ENCODE data around the gene RABAC1. TPM values are rescaled to one million over a fixed set of nuclear protein-coding genes. Genes with fewer than 3 reads are reported as not detected.

RABAC1 gene
- total and polyA plus RNA-seq, 2 experiments from 2014 or later: 405 to 470 TPM

DNA sequence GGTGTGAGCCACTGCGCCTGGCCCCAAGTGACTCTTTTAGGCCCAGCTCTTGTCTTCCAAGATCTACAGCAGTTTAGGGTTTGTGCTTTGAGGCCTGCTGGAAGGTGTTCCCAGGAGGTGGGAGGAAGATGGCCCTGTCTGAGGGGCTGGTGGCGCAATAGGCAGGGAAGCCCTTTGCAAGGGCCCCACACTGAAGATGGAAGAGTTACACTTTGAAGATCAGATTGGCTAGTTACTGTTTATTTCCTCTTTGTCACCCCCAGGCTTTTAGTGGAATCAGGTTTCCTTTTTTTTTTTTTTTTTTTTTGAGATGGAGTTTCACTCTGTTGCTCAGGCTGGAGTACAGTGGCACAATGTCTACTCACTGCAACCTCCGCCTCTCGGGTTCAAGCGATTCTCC lies 1.9 kb upstream of the RABAC1 start:
- no peak overlapping the region for H3K4me3 ChIP-seq
- H3K36me3 ChIP-seq (ENCODE audit: low read depth): 0 out of 2 replicates have a peak, but pooled peaks cover 3% of the 10 kb centered on the region
- no peak overlapping the region for H3K9ac ChIP-seq
- no peaks in the 10 kb centered on the region for H3K9me3 ChIP-seq (ENCODE audit: low read depth)
- no peak overlapping the region for H2AFZ ChIP-seq
- no peak overlapping the region for H3K27ac ChIP-seq
- WGBS, 2 experiments (ENCODE audit: low coverage in 1 of 2, low lambda C conversion rate in 2 of 2, missing lambda C conversion rate in 2 of 2): 87 to 93% methylated on average over 5 of the region's 5 CpGs
- H4K20me1 ChIP-seq (ENCODE audit: insufficient read depth): no peaks in the 10 kb centered on the region
- H3K79me2 ChIP-seq (ENCODE audit: insufficient read depth): peaks cover 10% of the 10 kb centered on the region
- DNase-seq: no peak
- peaks cover 5% of the 10 kb centered on the region; the same call in 1 of the 2 replicates for H3K4me1 ChIP-seq (ENCODE audit: insufficient read depth)
- no peaks in the 10 kb centered on the region for H3K9me2 ChIP-seq (ENCODE audit: insufficient read depth)
- H3F3A ChIP-seq (ENCODE audit: insufficient read depth): no peaks in the 10 kb centered on the region
- TF ChIP-seq EZH2phosphoT487 (IDR thresholded peaks at IDR 0.05; ENCODE audit: insufficient read depth, low read depth) (no peak), EZH2 (IDR thresholded peaks at IDR 0.05; ENCODE audit: insufficient read depth, poor library complexity, severe bottlenecking) (no peak)
- in situ Hi-C loops (cut with MboI): no loop called here
- no peak overlapping the region for H3K4me2 ChIP-seq (ENCODE audit: unreplicated experiment)
- H3K27me3 ChIP-seq (replicated peaks; ENCODE audit: insufficient read depth): no peaks in the 10 kb centered on the region

DNA sequence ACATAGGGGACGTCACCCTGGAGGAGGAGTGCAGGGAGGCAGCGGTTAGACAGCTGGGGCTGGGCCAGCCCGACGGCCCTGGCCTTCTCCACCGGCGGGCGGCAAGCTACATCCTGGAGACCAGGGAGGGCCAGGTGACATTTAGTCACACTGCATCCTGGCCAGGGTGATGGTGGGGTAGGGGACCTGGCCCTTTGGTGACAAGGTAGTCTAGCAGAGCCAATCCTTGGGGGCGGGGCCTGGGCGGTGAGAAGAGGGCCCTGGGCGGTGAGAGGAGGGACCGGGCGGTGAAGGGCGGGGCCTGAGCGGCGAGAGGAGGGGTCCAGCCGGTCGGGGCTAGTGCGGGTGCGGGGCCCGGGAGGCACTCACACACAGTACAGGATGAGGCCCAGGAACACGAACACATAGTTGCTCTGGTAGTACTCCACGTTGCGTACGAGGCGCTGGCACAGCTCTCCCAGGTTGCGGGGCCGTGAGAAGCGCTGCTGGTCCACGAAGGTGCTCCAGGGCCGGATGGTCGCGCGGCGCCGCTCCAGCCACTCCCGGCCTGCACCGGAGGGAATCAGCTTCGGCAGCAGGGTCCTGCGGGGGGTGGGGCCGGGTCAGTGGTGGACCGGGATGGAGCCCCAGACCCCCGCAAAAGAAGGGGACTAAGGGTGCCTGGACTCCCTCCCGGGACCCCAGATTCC lies 610 bp downstream of the RABAC1 start:
- no peaks in the 10 kb centered on the region for H4K20me1 ChIP-seq (ENCODE audit: insufficient read depth)
- no peak for TF ChIP-seq EZH2phosphoT487 (IDR thresholded peaks at IDR 0.05; ENCODE audit: insufficient read depth, low read depth)
- TF ChIP-seq EZH2 (IDR thresholded peaks at IDR 0.05; ENCODE audit: insufficient read depth, poor library complexity, severe bottlenecking): no peak
- no peaks in the 10 kb centered on the region for H3K27me3 ChIP-seq (replicated peaks; ENCODE audit: insufficient read depth)
- WGBS, 2 experiments (ENCODE audit: low coverage in 1 of 2, low lambda C conversion rate in 2 of 2, missing lambda C conversion rate in 2 of 2): 2 to 3% methylated on average over 24 to 30 of the region's 43 CpGs
- peaks cover 5% of the 10 kb centered on the region; the same call in 1 of the 2 replicates for H3K4me1 ChIP-seq (ENCODE audit: insufficient read depth)
- peak overlapping the region; percentile 100 for H3K9ac ChIP-seq
- in situ Hi-C loops (cut with MboI): no loop called here
- H3K4me2 ChIP-seq (ENCODE audit: unreplicated experiment): peak overlapping the region; percentile 83
- peak; percentile 92 for DNase-seq
- H3K79me2 ChIP-seq (ENCODE audit: insufficient read depth): peaks cover 10% of the 10 kb centered on the region
- H2AFZ ChIP-seq: peak overlapping the region; percentile 86
- H3K9me3 ChIP-seq (ENCODE audit: low read depth): no peaks in the 10 kb centered on the region
- no peaks in the 10 kb centered on the region for H3K9me2 ChIP-seq (ENCODE audit: insufficient read depth)
- peak overlapping the region; percentile 94 for H3K4me3 ChIP-seq
- H3K27ac ChIP-seq: peak overlapping the region; percentile 93
- H3K36me3 ChIP-seq (ENCODE audit: low read depth): 0 out of 2 replicates have a peak, but pooled peaks cover 3% of the 10 kb centered on the region
- H3F3A ChIP-seq (ENCODE audit: insufficient read depth): no peaks in the 10 kb centered on the region

DNA sequence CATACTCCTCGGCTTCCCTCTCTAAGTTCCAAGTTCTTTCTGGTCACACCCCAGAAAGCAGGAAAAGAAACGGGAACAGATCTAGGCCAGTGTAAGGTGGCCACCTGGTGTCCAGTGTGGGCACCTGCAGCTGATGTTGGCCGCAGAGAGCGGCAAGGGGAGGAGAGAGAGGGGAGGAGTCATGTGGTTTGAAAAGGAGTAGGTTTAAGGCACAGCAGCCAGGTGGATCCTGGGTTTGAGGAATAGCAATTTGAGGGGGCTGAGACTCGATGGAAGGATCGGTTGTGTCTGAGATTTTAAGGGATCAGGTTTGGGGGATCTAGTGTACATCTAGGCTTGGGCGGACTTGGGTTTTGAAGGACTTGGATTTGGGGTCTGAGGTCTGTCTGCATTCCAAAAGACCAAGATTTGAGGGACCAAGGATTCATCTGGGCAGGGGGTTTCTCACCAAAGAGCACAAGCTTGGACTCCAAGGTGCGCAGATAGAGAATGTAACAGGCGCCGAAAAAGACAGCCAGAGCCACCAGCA lies 1.2 kb downstream of the RABAC1 start:
- in situ Hi-C loops (cut with MboI): no loop called here
- peak overlapping the region; percentile 93 for H3K27ac ChIP-seq
- peaks cover 10% of the 10 kb centered on the region for H3K79me2 ChIP-seq (ENCODE audit: insufficient read depth)
- H3K4me3 ChIP-seq: peak overlapping the region; percentile 94
- H3K4me2 ChIP-seq (ENCODE audit: unreplicated experiment): peak overlapping the region; percentile 83
- H2AFZ ChIP-seq: 0 out of 2 replicates have a peak overlapping the region, but pooled peaks have one; percentile 86
- 0 out of 2 replicates have a peak, but pooled peaks cover 3% of the 10 kb centered on the region for H3K36me3 ChIP-seq (ENCODE audit: low read depth)
- WGBS, 2 experiments (ENCODE audit: low coverage in 1 of 2, low lambda C conversion rate in 2 of 2, missing lambda C conversion rate in 2 of 2): 19 to 22% methylated on average over 10 of the region's 10 CpGs
- H4K20me1 ChIP-seq (ENCODE audit: insufficient read depth): no peaks in the 10 kb centered on the region
- no peaks in the 10 kb centered on the region for H3K27me3 ChIP-seq (replicated peaks; ENCODE audit: insufficient read depth)
- no peaks in the 10 kb centered on the region for H3K9me2 ChIP-seq (ENCODE audit: insufficient read depth)
- no peaks in the 10 kb centered on the region for H3F3A ChIP-seq (ENCODE audit: insufficient read depth)
- DNase-seq: peak; percentile 90
- no peaks in the 10 kb centered on the region for H3K9me3 ChIP-seq (ENCODE audit: low read depth)
- H3K9ac ChIP-seq: peak overlapping the region; percentile 100
- peaks cover 5% of the 10 kb centered on the region; the same call in 1 of the 2 replicates for H3K4me1 ChIP-seq (ENCODE audit: insufficient read depth)
- TF ChIP-seq EZH2 (IDR thresholded peaks at IDR 0.05; ENCODE audit: insufficient read depth, poor library complexity, severe bottlenecking) (no peak), EZH2phosphoT487 (IDR thresholded peaks at IDR 0.05; ENCODE audit: insufficient read depth, low read depth) (no peak)

DNA sequence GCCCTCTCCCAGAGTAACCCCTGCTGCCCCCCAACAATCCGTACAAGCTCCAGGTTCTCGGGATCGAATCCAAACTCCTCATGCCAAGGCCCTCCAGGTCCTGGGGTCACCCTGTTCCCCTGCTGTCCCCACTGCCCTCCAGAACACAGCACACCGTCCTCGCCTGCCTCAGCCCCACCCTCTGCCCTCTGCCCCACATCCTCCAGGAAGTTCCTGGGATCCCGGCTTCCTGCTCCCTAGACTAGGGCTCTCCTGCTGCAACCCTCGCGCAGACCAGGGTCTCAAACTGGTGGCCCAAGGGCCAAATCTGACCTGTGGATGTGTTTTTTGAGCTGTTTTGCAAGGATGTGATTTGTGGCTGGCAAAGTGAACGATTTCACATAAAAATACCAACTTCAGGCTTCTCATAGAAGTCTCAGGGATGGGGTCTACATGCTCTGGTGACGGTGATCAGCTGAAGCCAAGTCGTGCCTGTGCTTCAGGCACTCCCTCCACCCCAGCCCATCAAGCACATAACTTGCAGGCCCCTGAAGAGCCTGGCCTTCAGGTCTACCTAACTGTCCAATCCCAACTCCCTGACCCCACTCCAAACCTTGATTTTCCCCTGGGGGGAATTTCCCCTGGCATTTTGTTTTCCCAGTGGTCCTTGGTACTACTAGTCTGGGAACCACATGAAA lies 1.8 kb downstream of the RABAC1 start:
- Histone ChIP-seq H3K4me3 (peak overlapping the region; percentile 94), H3F3A (ENCODE audit: insufficient read depth) (no peaks in the 10 kb centered on the region), H3K9ac (peak overlapping the region; percentile 100), H3K79me2 (ENCODE audit: insufficient read depth) (peaks cover 10% of the 10 kb centered on the region), H2AFZ (no peak overlapping the region), H4K20me1 (ENCODE audit: insufficient read depth) (no peaks in the 10 kb centered on the region), H3K9me3 (ENCODE audit: low read depth) (no peaks in the 10 kb centered on the region), H3K4me2 (ENCODE audit: unreplicated experiment) (peak overlapping the region; percentile 83), H3K36me3 (ENCODE audit: low read depth) (0 out of 2 replicates have a peak, but pooled peaks cover 3% of the 10 kb centered on the region), H3K4me1 (ENCODE audit: insufficient read depth) (peaks cover 5% of the 10 kb centered on the region; the same call in 1 of the 2 replicates), H3K27ac (no peak overlapping the region), H3K9me2 (ENCODE audit: insufficient read depth) (no peaks in the 10 kb centered on the region), H3K27me3 (replicated peaks; ENCODE audit: insufficient read depth) (no peaks in the 10 kb centered on the region)
- TF ChIP-seq EZH2 (IDR thresholded peaks at IDR 0.05; ENCODE audit: insufficient read depth, poor library complexity, severe bottlenecking) (no peak), EZH2phosphoT487 (IDR thresholded peaks at IDR 0.05; ENCODE audit: insufficient read depth, low read depth) (no peak)
- in situ Hi-C loops (cut with MboI): no loop called here
- 80 to 83% methylated on average over 9 to 11 of the region's 11 CpGs for WGBS, 2 experiments (ENCODE audit: low coverage in 1 of 2, low lambda C conversion rate in 2 of 2, missing lambda C conversion rate in 2 of 2)
- no peak for DNase-seq

Data from GM23248 (cell line).